H1 (cell line): Measurements from ENCODE around the gene TPP1. TPM values are rescaled to one million over a fixed set of nuclear protein-coding genes. Genes with fewer than 3 reads are reported as not detected.

Experiments used
- BACH1 ChIP-seq: IDR thresholded peaks from 2 replicates; pipeline ENCODE4 v1.6.1; 2012; ENCODE audit warnings: low read length, improper control_type of control experiment
- EZH2 ChIP-seq: fragments of 200-600 bp; sonication (generic); IDR thresholded peaks from 2 replicates; pipeline ENCODE4 v1.7.1; 2012; ENCODE audit warnings: low read depth, mild to moderate bottlenecking, moderate library complexity, low read length, inconsistent platforms; ENCODE audit not compliant: severe bottlenecking
- GTF2F1 ChIP-seq: IDR thresholded peaks from 2 replicates; pipeline ENCODE4 v1.6.1; 2012; ENCODE audit warnings: low read depth, low read length, improper control_type of control experiment, borderline replicate concordance
- HDAC2 ChIP-seq, 2 experiments: fragments of 300-600 bp in 1 of 2; sonication (generic) in 1 of 2; IDR thresholded peaks; 2 replicates each; pipeline ENCODE4 v1.6.1; 2011 to 2012; ENCODE audit warnings: low read depth in 2 of 2, low read length in 2 of 2, mild to moderate bottlenecking in 2 of 2, moderate library complexity in 2 of 2, borderline replicate concordance in 1 of 2, inconsistent platforms in 1 of 2
- NANOG ChIP-seq: IDR thresholded peaks from 2 replicates; pipeline ENCODE4 v1.6.1; 2011; ENCODE audit warnings: low read length, low read depth, mild to moderate bottlenecking, inconsistent platforms; ENCODE audit not compliant: insufficient read depth, poor library complexity, severe bottlenecking
- TAF7 ChIP-seq: optimal IDR thresholded peaks from 2 replicates; pipeline ENCODE3; 2011; ENCODE audit warnings: low read depth, mild to moderate bottlenecking, inconsistent platforms, low read length, moderate library complexity, borderline replicate concordance
- polyA plus RNA-seq, 7 experiments: library from polyadenylated mRNA; depleted of rRNA in 3 of 7; stranded (reverse) in 5 of 7; unstranded in 2 of 7; fragments of >200 nt in 5 of 7; fragments of 200-250 nt in 2 of 7; gene quantifications; 1 replicate in 5 of 7; 2 replicates in 1 of 7; 4 replicates in 1 of 7; pipeline versions ENCODE4 v1.2.1 to v1.2.3, GENCODE V29; 2011 to 2013; ENCODE audit warnings: missing spikeins in 2 of 7, mixed read lengths in 2 of 7
- total RNA-seq: library from RNA; stranded (reverse); fragmentation: NEBNext Ultra II Directional; extraction: Animal tissue kit (Norgen Biotek cat#: 25700); gene quantifications from 2 replicates; pipeline ENCODE4 v1.2.1, GENCODE V29; 2021
- TF ChIP-seq, protein P1 (sequence below): IDR thresholded peaks from 2 replicates; pipeline ENCODE4 v1.6.1; 2011; ENCODE audit warnings: low read depth, mild to moderate bottlenecking, low read length; ENCODE audit not compliant: insufficient read depth

Gene TPP1
- total and polyA plus RNA-seq, 2 of the 8 experiments (the other 6 are each of a cell fraction or from before 2014, with no cell fraction given): 36.1 to 77.5 TPM

DNA sequence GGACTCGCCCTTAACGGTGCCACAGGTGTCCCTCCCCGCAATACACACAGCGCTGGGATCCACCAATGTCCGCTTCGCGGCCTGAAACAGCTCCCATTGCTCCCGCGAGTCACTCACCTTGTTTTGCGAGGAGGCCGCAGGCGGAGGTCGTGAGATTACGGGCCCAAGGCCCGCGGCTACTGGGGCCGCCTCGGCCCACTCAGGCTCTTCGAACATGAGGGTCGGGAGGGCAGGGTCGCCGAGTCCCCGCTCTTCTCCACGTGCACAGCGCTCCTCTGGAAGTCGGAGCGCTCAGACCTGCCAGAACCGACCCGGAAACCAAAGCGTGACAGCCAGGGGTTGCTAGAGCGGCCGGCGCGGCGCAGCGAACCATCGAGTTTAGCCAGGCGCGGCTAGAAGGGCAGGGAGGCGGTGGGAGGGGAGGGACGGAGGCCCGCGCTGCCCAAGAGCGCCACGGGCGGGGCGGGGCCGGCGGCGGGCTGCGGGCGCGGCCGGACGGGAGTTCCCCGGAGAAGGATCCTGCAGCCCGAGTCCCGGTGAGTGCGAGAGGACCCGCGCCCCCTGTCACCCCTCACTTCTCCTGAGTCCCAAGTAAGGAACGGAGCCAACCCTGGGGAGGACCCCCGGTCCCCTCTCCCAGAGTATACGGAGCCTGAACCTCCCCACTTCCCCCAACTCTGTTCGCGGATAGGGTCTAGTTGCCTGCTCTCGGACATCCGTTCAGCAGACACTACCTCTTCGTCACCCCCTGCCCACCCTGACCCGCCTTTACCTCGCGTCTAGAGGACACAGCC, 15.7 kb downstream of the TPP1 start, which contains the start of the genes ILK and RRP8 (continued):
- no peak for TF ChIP-seq GTF2F1
- TF ChIP-seq, protein P1, sequence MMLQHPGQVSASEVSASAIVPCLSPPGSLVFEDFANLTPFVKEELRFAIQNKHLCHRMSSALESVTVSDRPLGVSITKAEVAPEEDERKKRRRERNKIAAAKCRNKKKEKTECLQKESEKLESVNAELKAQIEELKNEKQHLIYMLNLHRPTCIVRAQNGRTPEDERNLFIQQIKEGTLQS: no peak
- peak; percentile 63 for TF ChIP-seq TAF7
- no peak for TF ChIP-seq EZH2
- no peak for TF ChIP-seq BACH1
- peak; percentile 72 to 93; a peak in 2 of 4 replicates for TF ChIP-seq HDAC2 (IDR thresholded peaks at IDR 0.05; ENCODE audit: borderline replicate concordance in 1 of 2, low read depth in 2 of 2, low read length in 2 of 2)
- TF ChIP-seq NANOG: no peak
